Mesenchymal stem cell (in vitro differentiated cells and primary cell): Measurements from ENCODE around the gene EGLN1.

Experiments used
- DNase-seq: peaks from one replicate; pipeline ENCODE4 v3.0.0-alpha.2; 2013
- H2AFZ ChIP-seq: one replicate; pipeline ENCODE4 v1.6.1; 2013; ENCODE audit warnings: low read depth, mild to moderate bottlenecking, control low read depth, inconsistent platforms, low read length, moderate library complexity
- H2AK5ac ChIP-seq: 2 replicates; pipeline ENCODE4 v1.6.1; 2013; ENCODE audit warnings: low read length, moderate library complexity, mild to moderate bottlenecking, inconsistent platforms; ENCODE audit not compliant: severe bottlenecking
- H2BK120ac ChIP-seq: one replicate; pipeline ENCODE4 v1.6.1; 2013; ENCODE audit warnings: low read depth, mild to moderate bottlenecking, inconsistent platforms, low read length, moderate library complexity
- H2BK12ac ChIP-seq, 2 experiments: one replicate each; pipeline ENCODE4 v1.6.1; 2013; ENCODE audit warnings: inconsistent platforms in 2 of 2, low read length in 2 of 2, mild to moderate bottlenecking in 2 of 2, moderate library complexity in 2 of 2, control low read depth in 1 of 2
- H2BK15ac ChIP-seq: one replicate; pipeline ENCODE4 v1.6.1; 2013; ENCODE audit warnings: mild to moderate bottlenecking, low read depth, inconsistent platforms; ENCODE audit not compliant: poor library complexity, severe bottlenecking
- H2BK5ac ChIP-seq: 2 replicates; pipeline ENCODE4 v1.6.1; 2013; ENCODE audit warnings: low read depth, mild to moderate bottlenecking, low read length, control low read depth, inconsistent platforms; ENCODE audit not compliant: poor library complexity, severe bottlenecking
- H3K14ac ChIP-seq, 2 experiments: one replicate each; pipeline ENCODE4 v1.6.1; 2013; ENCODE audit warnings: inconsistent platforms in 2 of 2, low read length in 2 of 2, control low read depth in 1 of 2, mild to moderate bottlenecking in 1 of 2, moderate library complexity in 1 of 2
- H3K18ac ChIP-seq, 2 experiments: one replicate each; pipeline ENCODE4 v1.6.1; 2013; ENCODE audit warnings: inconsistent platforms in 2 of 2, low read length in 2 of 2, control low read depth in 1 of 2, low read depth in 1 of 2, mild to moderate bottlenecking in 1 of 2
- H3K23ac ChIP-seq, 2 experiments: one replicate each; pipeline ENCODE4 v1.6.1; 2013; ENCODE audit warnings: inconsistent platforms in 2 of 2, low read length in 2 of 2, mild to moderate bottlenecking in 2 of 2, moderate library complexity in 2 of 2, control low read depth in 1 of 2
- H3K27ac ChIP-seq: 2 replicates; pipeline ENCODE4 v1.5.1; 2013; ENCODE audit warnings: mild to moderate bottlenecking, moderate library complexity, low read length, control low read depth, inconsistent platforms; ENCODE audit not compliant: poor library complexity, severe bottlenecking
- H3K27me3 ChIP-seq, 2 experiments: 2 replicates each; pipeline versions ENCODE4 v1.6.1 to v1.7.0; 2013; ENCODE audit warnings: low read length in 2 of 2, mild to moderate bottlenecking in 2 of 2, moderate library complexity in 2 of 2, control low read depth in 1 of 2, inconsistent platforms in 1 of 2; ENCODE audit not compliant: control insufficient read depth in 1 of 2, insufficient read depth in 1 of 2
- H3K36me3 ChIP-seq, 2 experiments: 2 replicates each; pipeline versions ENCODE4 v1.6.1 to v1.7.0; 2013; ENCODE audit warnings: low read length in 2 of 2, control low read depth in 1 of 2, inconsistent platforms in 1 of 2, low read depth in 1 of 2, mild to moderate bottlenecking in 1 of 2; ENCODE audit not compliant: insufficient read depth in 2 of 2, control insufficient read depth in 1 of 2
- H3K4ac ChIP-seq, 2 experiments: one replicate each; pipeline ENCODE4 v1.6.1; 2013; ENCODE audit warnings: inconsistent platforms in 2 of 2, low read length in 2 of 2, mild to moderate bottlenecking in 2 of 2, moderate library complexity in 2 of 2, control low read depth in 1 of 2, low read depth in 1 of 2
- H3K4me1 ChIP-seq: 2 replicates; pipeline ENCODE4 v1.6.1; 2013; ENCODE audit warnings: low read depth, low read length, control low read depth; ENCODE audit not compliant: control insufficient read depth, insufficient read depth
- H3K4me2 ChIP-seq: 2 replicates; pipeline ENCODE4 v1.6.1; 2013; ENCODE audit warnings: low read length, mild to moderate bottlenecking, inconsistent platforms; ENCODE audit not compliant: poor library complexity, severe bottlenecking
- H3K4me3 ChIP-seq, 2 experiments: 2 replicates each; pipeline versions ENCODE4 v1.5.1 to v1.7.0; 2013; ENCODE audit warnings: low read length in 2 of 2, mild to moderate bottlenecking in 2 of 2, control low read depth in 1 of 2, low read depth in 1 of 2; ENCODE audit not compliant: insufficient read depth in 1 of 2
- H3K79me1 ChIP-seq: replicated peaks from 2 replicates; pipeline ENCODE4 v1.6.1; 2013; ENCODE audit warnings: mild to moderate bottlenecking, control low read depth, low read length, inconsistent platforms; ENCODE audit not compliant: poor library complexity, severe bottlenecking
- H3K9ac ChIP-seq: 2 replicates; pipeline ENCODE4 v1.7.0; 2013; ENCODE audit warnings: mild to moderate bottlenecking, low read length, moderate library complexity
- H3K9me3 ChIP-seq: 2 replicates; pipeline ENCODE4 v1.7.0; 2013; ENCODE audit warnings: mild to moderate bottlenecking, low read length; ENCODE audit not compliant: control insufficient read depth
- H4K8ac ChIP-seq: one replicate; pipeline ENCODE4 v1.6.1; 2013; ENCODE audit warnings: inconsistent platforms, mild to moderate bottlenecking, low read length, moderate library complexity
- H4K91ac ChIP-seq: one replicate; pipeline ENCODE4 v1.6.1; 2013; ENCODE audit warnings: mild to moderate bottlenecking, low read length, inconsistent platforms
- WGBS: methylation state at CpG from one replicate; pipeline ENCODE4 v1.1.7; 2013; ENCODE audit warnings: mixed read lengths; 5-methylcytosine and 5-hydroxymethylcytosine counted together

Gene EGLN1

GRCh38 chr1:231417513-231417912 is 4.6 kb downstream of the EGLN1 start:
- Histone ChIP-seq H3K27me3 (no peaks in the 10 kb centered on the region), H3K9ac (peak overlapping the region; percentile 29), H3K27ac (no peak overlapping the region), H3K36me3 (peaks cover 2% of the 10 kb centered on the region in 2 experiments), H3K79me1 (peaks cover 3% of the 10 kb centered on the region), H2BK15ac (no peak overlapping the region), H3K4ac (no peak overlapping the region), H3K23ac (no peak overlapping the region), H2BK5ac (no peak overlapping the region), H3K9me3 (no peaks in the 10 kb centered on the region), H3K18ac (no peak overlapping the region), H3K14ac (no peak overlapping the region), H2AFZ (no peak overlapping the region), H4K91ac (no peak overlapping the region), H3K4me1 (peaks cover 3% of the 10 kb centered on the region), H2BK12ac (no peak overlapping the region), H2BK120ac (no peak overlapping the region), H3K4me2 (no peak overlapping the region), H2AK5ac (no peak overlapping the region), H4K8ac (no peak overlapping the region), H3K4me3 (peak overlapping the region in 1 of 2 experiments; percentile 96)
- 96% methylated on average over 2 of the region's 2 CpGs for WGBS
- DNase-seq: no peak

DNA sequence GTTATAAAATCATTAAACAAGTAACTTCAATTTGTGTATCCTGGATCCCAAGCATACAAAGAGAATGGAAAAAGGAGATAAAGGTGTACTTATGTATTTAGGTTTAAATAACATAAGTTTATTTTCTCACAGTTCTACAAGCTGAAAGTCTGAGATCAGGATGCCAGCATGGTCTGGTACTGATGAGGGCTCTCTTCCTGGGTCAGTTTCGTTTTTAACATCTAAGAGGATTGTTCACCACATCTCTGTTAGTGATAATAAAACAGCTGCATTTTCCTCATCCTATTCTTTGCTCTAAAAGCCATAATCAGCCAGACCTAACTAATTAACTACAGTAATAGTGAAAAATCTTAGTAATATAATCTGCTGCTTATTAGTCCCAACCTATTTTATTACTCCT is 5.2 kb downstream of the EGLN1 start:
- H2BK15ac ChIP-seq: no peak overlapping the region
- no peak for DNase-seq
- H3K4me3 ChIP-seq: peak overlapping the region in 1 of 2 experiments; percentile 96
- no peak overlapping the region for H2AK5ac ChIP-seq
- H3K79me1 ChIP-seq: peaks cover 3% of the 10 kb centered on the region
- no peak overlapping the region for H3K23ac ChIP-seq
- no peak overlapping the region for H3K27ac ChIP-seq
- H3K9ac ChIP-seq: peak overlapping the region; percentile 29
- WGBS: 80% methylated on average over 1 of the region's 1 CpG
- no peak overlapping the region for H3K4me2 ChIP-seq
- no peak overlapping the region for H4K91ac ChIP-seq
- H3K36me3 ChIP-seq: peaks cover 2 to 4% of the 10 kb centered on the region in 2 experiments
- H3K18ac ChIP-seq: no peak overlapping the region
- no peak overlapping the region for H2BK12ac ChIP-seq
- H3K4ac ChIP-seq: no peak overlapping the region
- no peaks in the 10 kb centered on the region for H3K9me3 ChIP-seq
- H2BK120ac ChIP-seq: no peak overlapping the region
- peaks cover 3% of the 10 kb centered on the region for H3K4me1 ChIP-seq
- no peak overlapping the region for H2AFZ ChIP-seq
- H3K14ac ChIP-seq: no peak overlapping the region
- H4K8ac ChIP-seq: no peak overlapping the region
- H2BK5ac ChIP-seq: no peak overlapping the region
- H3K27me3 ChIP-seq: no peaks in the 10 kb centered on the region

DNA sequence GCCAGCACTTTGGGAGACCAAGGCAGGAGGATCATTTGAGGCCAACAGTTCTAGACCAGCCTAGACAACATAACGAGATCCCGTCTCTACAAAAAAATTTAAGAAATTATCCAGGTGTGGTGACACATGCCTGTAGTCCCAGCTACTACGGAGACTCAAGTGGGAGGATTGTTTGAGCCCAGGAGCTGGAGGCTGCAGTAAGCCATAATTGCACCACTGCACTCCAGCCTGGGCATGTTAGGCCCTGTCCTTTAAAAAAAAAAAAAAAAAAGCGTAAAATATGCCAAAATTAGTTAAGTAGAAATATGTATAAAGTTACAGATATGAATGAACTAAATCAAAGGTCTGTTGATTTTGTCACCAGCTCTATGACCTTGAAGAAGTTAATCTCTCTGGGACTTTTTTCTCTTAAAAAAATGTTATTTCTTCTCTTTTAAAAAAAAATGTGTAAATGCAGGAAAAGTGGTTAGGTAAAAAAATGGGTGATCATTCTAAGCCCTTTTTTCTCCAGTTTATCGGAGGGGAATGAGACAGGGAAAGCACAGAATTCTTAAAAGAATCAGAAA is 7.0 kb downstream of the EGLN1 start:
- Histone ChIP-seq H2BK15ac (peak overlapping the region; percentile 83), H3K36me3 (peaks cover 2 to 4% of the 10 kb centered on the region in 2 experiments), H2AFZ (no peak overlapping the region), H3K4me2 (no peak overlapping the region), H3K9ac (no peak overlapping the region), H3K4ac (no peak overlapping the region), H3K27me3 (no peaks in the 10 kb centered on the region), H3K18ac (no peak overlapping the region), H3K27ac (no peak overlapping the region), H3K79me1 (peaks cover 3% of the 10 kb centered on the region), H4K91ac (no peak overlapping the region), H3K14ac (no peak overlapping the region), H2AK5ac (no peak overlapping the region), H3K23ac (no peak overlapping the region), H2BK5ac (no peak overlapping the region), H3K9me3 (no peaks in the 10 kb centered on the region), H3K4me1 (peaks cover 4% of the 10 kb centered on the region), H2BK12ac (no peak overlapping the region), H4K8ac (no peak overlapping the region), H2BK120ac (no peak overlapping the region), H3K4me3 (no peak overlapping the region)
- WGBS: 100% methylated on average over 3 of the region's 5 CpGs
- DNase-seq: no peak

DNA sequence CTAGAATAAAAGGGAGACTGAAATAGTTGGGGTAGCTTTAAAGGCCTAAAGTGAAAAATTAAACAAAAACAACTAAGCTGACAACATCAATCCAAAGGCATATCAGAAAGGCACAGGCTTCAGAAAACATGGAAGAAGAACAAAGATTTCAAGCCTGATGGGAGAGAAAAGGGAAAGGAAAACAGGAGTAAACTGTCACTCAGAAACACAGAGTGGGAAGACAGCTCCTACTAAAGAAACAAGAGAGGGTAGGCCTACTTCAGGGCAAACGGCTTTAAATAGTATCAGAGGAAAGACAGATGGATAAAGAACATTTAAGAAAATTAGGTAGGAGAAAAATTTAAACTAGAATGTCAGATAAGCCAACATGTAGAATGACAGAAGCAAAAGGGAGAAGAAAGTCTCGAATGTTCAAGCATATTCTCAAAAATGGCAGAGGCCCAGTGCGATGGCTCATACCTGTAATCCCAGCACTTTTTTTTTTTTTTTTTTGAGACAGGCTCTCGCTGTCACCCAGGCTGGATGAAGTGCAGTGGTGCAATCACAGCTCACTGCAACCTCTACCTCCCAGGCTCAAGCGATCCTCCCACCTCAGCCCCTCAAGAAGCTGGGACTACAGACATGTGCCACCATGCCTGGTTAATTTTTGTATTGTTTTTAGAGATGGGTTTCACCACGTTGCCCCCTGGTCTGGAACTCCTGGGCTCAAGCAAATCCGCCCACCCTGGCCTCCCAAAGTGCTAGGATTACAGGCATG is 7.6 kb downstream of the EGLN1 start:
- Histone ChIP-seq H2BK15ac (peak overlapping the region; percentile 83), H3K27me3 (no peaks in the 10 kb centered on the region), H3K4me2 (no peak overlapping the region), H3K36me3 (peaks cover 2 to 4% of the 10 kb centered on the region in 2 experiments), H3K14ac (no peak overlapping the region), H2AK5ac (no peak overlapping the region), H3K79me1 (peaks cover 3% of the 10 kb centered on the region), H2AFZ (no peak overlapping the region), H3K4ac (no peak overlapping the region), H3K4me3 (no peak overlapping the region), H3K9me3 (no peaks in the 10 kb centered on the region), H3K4me1 (peaks cover 4% of the 10 kb centered on the region), H3K18ac (no peak overlapping the region), H4K91ac (no peak overlapping the region), H4K8ac (no peak overlapping the region), H2BK5ac (no peak overlapping the region), H3K27ac (no peak overlapping the region), H2BK12ac (no peak overlapping the region), H3K9ac (no peak overlapping the region), H2BK120ac (no peak overlapping the region), H3K23ac (no peak overlapping the region)
- 86% methylated on average over 5 of the region's 7 CpGs for WGBS
- no peak for DNase-seq
